OCI-LY7 (cell line): ENCODE measurements around the gene TBCEL. TPM values are rescaled to one million over a fixed set of nuclear protein-coding genes. Genes with fewer than 3 reads are reported as not detected.

Experiments used
- BruUV-seq: library from RNA; stranded (reverse); fragments of 400-500 nt; replicated peaks from 2 replicates; lab custom pipeline; 2021; lab: Mats Ljungman, UMichigan
- CTCF ChIA-PET: fragments of 300-600 bp; sonication (Branson Sonifier 250); formaldehyde crosslinking; loops from one replicate; lab custom pipeline; 2022; ENCODE audit warnings: antibody characterized with exemption; ENCODE audit not compliant: unreplicated experiment; lab: Charles Lee
- POLR2A ChIA-PET: fragments of 300-600 bp; sonication (Branson Sonifier 250); formaldehyde crosslinking; loops from one replicate; lab custom pipeline; 2022; ENCODE audit warnings: antibody characterized with exemption; lab: Charles Lee
- DNase-seq: peaks from one replicate; pipeline ENCODE4 v3.0.0-alpha.2; 2015; ENCODE audit warnings: low spot score
- H2AFZ ChIP-seq: fragments of 200-600 bp; sonication (generic), shearing (Covaris generic); 2 replicates; pipeline ENCODE4 v1.6.1; 2014; ENCODE audit warnings: mild to moderate bottlenecking, antibody characterized with exemption, low read length, moderate library complexity
- H3K27ac ChIP-seq: fragments of 200-600 bp; sonication (generic); 2 replicates; pipeline ENCODE4 v1.5.1; 2014; ENCODE audit warnings: mixed run types, low read depth, mild to moderate bottlenecking, moderate library complexity, low read length, inconsistent platforms; ENCODE audit not compliant: poor library complexity, severe bottlenecking
- H3K36me3 ChIP-seq: fragments of 200-600 bp; sonication (generic); 2 replicates; pipeline ENCODE4 v1.6.1; 2014; ENCODE audit warnings: mild to moderate bottlenecking, antibody characterized with exemption, low read length, moderate library complexity, mixed read lengths; ENCODE audit not compliant: insufficient read depth
- H3K4me1 ChIP-seq: fragments of 200-600 bp; sonication (generic); 2 replicates; pipeline ENCODE4 v1.5.1; 2014; ENCODE audit warnings: mild to moderate bottlenecking, low read length; ENCODE audit not compliant: insufficient read depth, poor library complexity, severe bottlenecking
- H3K4me2 ChIP-seq: fragments of 200-600 bp; sonication (generic); 2 replicates; pipeline ENCODE4 v1.6.1; 2014; ENCODE audit warnings: mild to moderate bottlenecking, low read length
- H3K4me3 ChIP-seq: fragments of 200-600 bp; sonication (generic); 2 replicates; pipeline ENCODE4 v1.5.1; 2014; ENCODE audit warnings: mild to moderate bottlenecking, low read depth, low read length; ENCODE audit not compliant: poor library complexity, severe bottlenecking
- H3K79me2 ChIP-seq: fragments of 200-600 bp; sonication (generic); 2 replicates; pipeline ENCODE4 v1.6.1; 2016; ENCODE audit warnings: low read depth, mild to moderate bottlenecking, low read length, moderate library complexity, mixed read lengths; ENCODE audit not compliant: insufficient read depth
- H3K9me2 ChIP-seq: fragments of 200-600 bp; sonication (generic); 2 replicates; pipeline ENCODE4 v1.6.1; 2016; ENCODE audit warnings: mild to moderate bottlenecking, low read length, mixed read lengths; ENCODE audit not compliant: insufficient read depth
- H3K9me3 ChIP-seq: fragments of 200-600 bp; sonication (generic); 2 replicates; pipeline ENCODE4 v1.6.1; 2014; ENCODE audit warnings: mild to moderate bottlenecking, mixed run types, low read length, mixed read lengths
- H4K20me1 ChIP-seq: fragments of 200-600 bp; sonication (generic); 2 replicates; pipeline ENCODE4 v1.6.1; 2014; ENCODE audit warnings: mild to moderate bottlenecking, antibody characterized with exemption, low read length, moderate library complexity, mixed read lengths; ENCODE audit not compliant: insufficient read depth
- EZH2phosphoT487 ChIP-seq: fragments of 200-600 bp; sonication (generic); IDR thresholded peaks from 2 replicates; pipeline ENCODE4 v1.6.1; 2018; ENCODE audit warnings: low read depth, borderline replicate concordance, mild to moderate bottlenecking, mixed run types, antibody characterized with exemption, low read length, moderate library complexity, mixed read lengths
- intact Hi-C: fragments of 100-400 bp; cut with micrococcal nuclease; formaldehyde crosslinking; loops from one replicate; pipeline ENCODE4 v1.10.0; 2022; ENCODE audit not compliant: unreplicated experiment
- total RNA-seq, 2 experiments: library from RNA; depleted of rRNA in 1 of 2; stranded (reverse); fragments of >200 nt in 1 of 2; shearing (Covaris generic) in 1 of 2; gene quantifications; 2 replicates each; pipeline ENCODE4 v1.2.3, GENCODE V29; 2014 to 2022
- TF ChIP-seq, protein P1 (sequence below): fragments of 200-600 bp; sonication (generic); conservative IDR thresholded peaks from 2 replicates; pipeline ENCODE4 v1.5.1; 2014; ENCODE audit warnings: mild to moderate bottlenecking, antibody characterized with exemption, low read length, moderate library complexity, mixed read lengths

Gene TBCEL
- total RNA-seq, 2 experiments from 2014 or later, result 13.0 to 17.1 TPM

DNA sequence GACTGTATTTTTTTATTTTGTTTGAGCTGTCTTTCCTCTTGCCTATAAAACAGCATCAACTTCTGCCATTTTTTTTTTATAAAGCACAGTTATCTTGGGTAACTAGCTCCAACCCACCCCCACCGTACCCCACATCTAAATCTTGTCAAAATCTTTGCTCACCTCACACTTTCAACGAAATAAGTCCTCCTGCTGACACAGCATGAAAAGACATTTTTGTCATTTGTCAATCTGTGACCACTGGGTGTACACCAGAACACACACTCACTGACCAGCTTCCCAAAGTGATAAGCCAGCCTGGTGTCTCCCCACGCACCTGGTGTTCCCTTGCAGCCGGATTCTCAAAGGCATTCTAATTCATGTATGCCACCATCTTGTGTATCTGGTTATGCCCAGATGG is 75.5 kb downstream of the TBCEL start:
- no TSS peak for BruUV-seq
- Histone ChIP-seq H3K79me2 (no peaks in the 10 kb centered on the region), H3K4me3 (no peak overlapping the region), H3K9me2 (no peaks in the 10 kb centered on the region), H4K20me1 (no peaks in the 10 kb centered on the region), H3K9me3 (no peaks in the 10 kb centered on the region), H3K4me2 (no peak overlapping the region), H3K4me1 (no peaks in the 10 kb centered on the region), H3K36me3 (no peaks in the 10 kb centered on the region), H3K27ac (no peak overlapping the region), H2AFZ (no peak overlapping the region)
- CTCF ChIA-PET, result no interaction called here
- TF ChIP-seq, protein P1, sequence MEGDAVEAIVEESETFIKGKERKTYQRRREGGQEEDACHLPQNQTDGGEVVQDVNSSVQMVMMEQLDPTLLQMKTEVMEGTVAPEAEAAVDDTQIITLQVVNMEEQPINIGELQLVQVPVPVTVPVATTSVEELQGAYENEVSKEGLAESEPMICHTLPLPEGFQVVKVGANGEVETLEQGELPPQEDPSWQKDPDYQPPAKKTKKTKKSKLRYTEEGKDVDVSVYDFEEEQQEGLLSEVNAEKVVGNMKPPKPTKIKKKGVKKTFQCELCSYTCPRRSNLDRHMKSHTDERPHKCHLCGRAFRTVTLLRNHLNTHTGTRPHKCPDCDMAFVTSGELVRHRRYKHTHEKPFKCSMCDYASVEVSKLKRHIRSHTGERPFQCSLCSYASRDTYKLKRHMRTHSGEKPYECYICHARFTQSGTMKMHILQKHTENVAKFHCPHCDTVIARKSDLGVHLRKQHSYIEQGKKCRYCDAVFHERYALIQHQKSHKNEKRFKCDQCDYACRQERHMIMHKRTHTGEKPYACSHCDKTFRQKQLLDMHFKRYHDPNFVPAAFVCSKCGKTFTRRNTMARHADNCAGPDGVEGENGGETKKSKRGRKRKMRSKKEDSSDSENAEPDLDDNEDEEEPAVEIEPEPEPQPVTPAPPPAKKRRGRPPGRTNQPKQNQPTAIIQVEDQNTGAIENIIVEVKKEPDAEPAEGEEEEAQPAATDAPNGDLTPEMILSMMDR, result no peak
- no peak for TF ChIP-seq EZH2phosphoT487
- DNase-seq, result no peak
- POLR2A ChIA-PET, result interaction anchor here (0.6 kb wide), 1 partner anchor 116 kb away, joined by 3 read pairs; no protein-coding TSS in a partner anchor
- intact Hi-C loops, result no loop called here

DNA sequence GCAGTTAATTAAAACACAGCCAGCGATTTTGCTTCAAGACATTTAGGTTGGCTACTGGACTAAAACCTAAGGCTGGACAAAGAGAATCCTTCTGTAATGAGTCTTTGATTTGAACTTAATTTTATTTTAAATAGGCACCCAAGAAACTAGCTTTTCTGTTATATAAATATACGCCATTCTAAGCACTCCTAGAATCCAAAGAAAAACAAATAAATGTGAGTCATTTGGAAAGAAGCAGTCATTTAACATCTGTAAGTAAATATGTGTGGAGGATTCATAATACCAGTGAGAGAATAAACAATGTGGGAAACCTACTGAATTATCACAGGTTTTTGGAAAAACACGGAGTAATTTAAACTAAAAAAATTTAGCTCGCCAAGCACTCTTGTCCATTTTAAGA is 76.0 kb downstream of the TBCEL start:
- no peak overlapping the region for H3K27ac ChIP-seq
- no peaks in the 10 kb centered on the region for H3K9me3 ChIP-seq
- TF ChIP-seq, protein P1, result no peak
- H2AFZ ChIP-seq, result no peak overlapping the region
- H3K36me3 ChIP-seq, result no peaks in the 10 kb centered on the region
- no peaks in the 10 kb centered on the region for H3K79me2 ChIP-seq
- BruUV-seq, result no TSS peak
- no peak overlapping the region for H3K4me3 ChIP-seq
- no peaks in the 10 kb centered on the region for H3K9me2 ChIP-seq
- ChIA-PET CTCF (no interaction called here), POLR2A (interaction anchor here (0.6 kb wide), 1 partner anchor 116 kb away, joined by 3 read pairs; no protein-coding TSS in a partner anchor)
- H3K4me1 ChIP-seq, result no peaks in the 10 kb centered on the region
- no peak for DNase-seq
- no peak overlapping the region for H3K4me2 ChIP-seq
- intact Hi-C loops, result no loop called here
- no peaks in the 10 kb centered on the region for H4K20me1 ChIP-seq

DNA sequence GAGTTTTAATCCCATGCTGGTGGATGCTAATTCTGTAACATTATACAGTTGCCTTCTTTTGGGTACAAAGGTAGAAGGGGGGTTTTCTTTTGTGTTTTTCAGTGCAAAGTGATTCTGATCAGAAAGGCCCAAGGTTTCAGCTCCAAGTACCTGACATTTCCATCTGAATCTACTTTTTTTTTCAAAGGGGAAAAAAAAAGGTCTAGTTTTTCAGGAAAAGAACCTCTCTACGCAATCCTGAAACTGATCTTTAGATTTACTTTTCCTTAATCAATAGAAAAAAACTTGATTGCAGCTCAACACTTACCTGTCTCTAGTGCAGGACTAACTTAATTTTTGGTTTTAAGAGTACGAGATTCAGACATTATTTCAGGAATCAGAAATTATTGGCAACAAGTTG is 77.0 kb downstream of the TBCEL start, which contains the start of gene TECTA:
TECTA (plus strand) TSS at position 301 of the 400 bp plus-strand sequence. CDS start 1,423 bp downstream, outside the sequence.
- BruUV-seq, result no TSS peak
- Histone ChIP-seq H3K9me3 (no peaks in the 10 kb centered on the region), H3K4me1 (no peaks in the 10 kb centered on the region), H3K4me2 (no peak within 1 kb of the TSS), H3K79me2 (no peaks in the 10 kb centered on the region), H3K9me2 (no peaks in the 10 kb centered on the region), H2AFZ (no peak within 1 kb of the TSS), H3K27ac (no peak within 1 kb of the TSS), H3K36me3 (no peaks in the 10 kb centered on the region), H4K20me1 (no peaks in the 10 kb centered on the region), H3K4me3 (no peak within 1 kb of the TSS)
- intact Hi-C loops, result no loop called here
- POLR2A ChIA-PET, result interaction anchor here (0.6 to 0.8 kb wide), 2 partner anchors 9 to 765 kb away, joined by 3 to 4 read pairs; no protein-coding TSS in a partner anchor
- TF ChIP-seq, protein P1, result no peak
- no peak for TF ChIP-seq EZH2phosphoT487
- DNase-seq, result no peak
- CTCF ChIA-PET, result no interaction called here
